HG03280 (cell line): Measurements from ENCODE around the gene FNDC3B.

Source experiments
- ATAC-seq: cut with Tn5 transposase; IDR thresholded peaks from one replicate; pipeline ENCODE4 v1.9.1; 2021; ENCODE audit warnings: mild to moderate bottlenecking, moderate library complexity; ENCODE audit not compliant: unreplicated experiment

The FNDC3B gene

DNA sequence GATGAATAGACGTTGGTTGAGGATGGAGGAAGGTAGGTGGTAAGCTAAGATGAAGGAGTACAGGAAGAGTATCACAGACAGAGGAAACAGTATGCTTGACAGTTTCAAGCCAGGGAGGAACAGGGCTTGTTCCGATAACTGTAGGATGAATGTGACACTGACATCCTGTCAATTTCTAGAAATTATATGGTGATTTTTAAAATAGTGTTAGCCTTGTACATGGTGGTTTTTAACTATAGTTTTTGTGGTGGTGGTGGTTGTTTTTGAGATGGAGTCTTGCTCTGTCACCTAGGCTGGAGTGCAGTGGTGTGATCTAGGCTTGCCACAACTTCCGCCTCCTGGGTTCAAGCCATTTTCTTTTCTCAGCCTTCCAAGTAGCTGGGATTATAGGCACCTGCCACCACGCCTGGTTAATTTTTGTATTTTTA, 92.8 kb downstream of the FNDC3B start:
- no peak for ATAC-seq

DNA sequence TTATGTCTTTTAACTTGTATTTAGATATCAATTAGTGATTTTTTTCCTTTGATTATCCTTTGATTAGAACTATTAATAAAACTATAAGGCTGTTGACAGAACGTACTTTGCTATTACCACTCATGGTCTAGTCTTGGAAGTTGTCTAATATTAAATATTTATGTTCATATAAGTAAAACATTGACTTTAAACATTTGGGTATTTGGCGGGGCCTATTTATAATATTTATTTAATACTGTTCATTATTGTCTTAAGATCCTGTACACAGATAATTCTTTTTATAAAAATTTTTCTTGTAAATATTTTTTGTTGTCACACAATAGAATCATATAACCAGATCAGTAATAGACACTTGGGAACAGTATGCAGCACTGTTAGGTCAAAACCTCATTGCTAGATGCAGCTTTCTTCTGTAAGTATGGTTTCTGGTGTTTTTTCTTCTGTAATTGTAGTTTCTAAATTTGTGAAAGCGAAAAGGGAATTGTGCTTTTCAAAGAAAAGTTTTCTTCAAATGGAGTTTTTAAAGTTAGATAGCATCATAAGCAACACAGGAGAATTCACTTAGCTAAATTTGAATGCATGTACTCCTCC, 93.4 kb downstream of the FNDC3B start:
- ATAC-seq: no peak

DNA sequence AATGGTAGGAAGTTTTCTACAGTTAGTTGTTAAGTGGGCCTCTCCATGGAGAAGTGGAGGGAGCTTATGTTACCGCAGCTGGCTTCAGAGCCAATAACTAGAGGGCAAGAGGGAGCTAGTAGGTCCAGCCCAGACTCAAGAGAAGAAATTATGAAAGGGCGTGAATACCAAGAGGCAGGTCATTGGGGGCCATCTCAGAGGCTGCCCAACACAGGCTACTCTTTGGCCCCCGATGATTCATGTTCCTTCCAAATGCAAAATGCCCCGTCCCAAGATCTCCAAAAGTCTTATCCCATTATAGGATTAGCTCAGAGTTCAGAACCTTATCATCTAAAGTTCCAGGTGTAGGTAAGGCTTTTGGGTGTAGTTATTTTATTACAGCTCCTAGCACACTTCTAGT, 94.5 kb downstream of the FNDC3B start:
- no peak for ATAC-seq

DNA sequence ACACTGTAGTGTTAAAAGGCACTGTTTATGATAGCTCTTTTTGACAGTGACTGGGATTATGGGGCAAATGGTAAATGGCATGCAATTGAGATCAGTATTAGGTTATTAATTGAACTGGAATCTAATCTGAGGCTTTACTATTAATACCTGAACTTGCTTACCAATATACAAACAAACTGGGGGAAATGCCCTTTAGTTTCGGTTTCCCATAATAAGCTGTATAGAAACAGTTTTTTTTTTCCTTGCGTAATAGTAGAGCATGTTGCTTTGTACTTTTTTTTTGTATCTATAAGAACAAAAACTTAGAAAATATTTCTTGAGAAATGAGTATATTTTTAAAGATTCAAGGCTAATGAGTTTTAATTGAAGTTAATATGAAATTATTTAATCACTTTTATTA, 95.0 kb downstream of the FNDC3B start:
- ATAC-seq: peak; percentile 41

DNA sequence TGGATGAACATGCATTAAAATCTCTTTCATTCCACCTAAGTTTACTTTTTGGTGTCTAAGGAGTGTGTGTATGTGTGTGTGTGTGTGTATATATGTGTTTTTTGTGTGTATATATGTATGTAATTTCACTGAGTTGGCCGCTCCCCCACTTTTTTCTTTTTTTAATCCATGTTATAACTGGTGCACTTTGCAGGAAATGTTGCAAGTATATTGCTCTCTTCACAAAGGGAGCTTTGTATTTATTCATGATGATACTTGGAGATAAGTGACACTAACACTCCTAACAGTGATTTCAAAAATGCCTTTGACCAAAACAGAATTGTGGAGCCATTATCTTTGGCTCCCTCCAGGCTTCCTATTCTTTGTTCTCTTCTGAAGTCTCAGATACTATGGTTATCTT, 95.8 kb downstream of the FNDC3B start:
- no peak for ATAC-seq

DNA sequence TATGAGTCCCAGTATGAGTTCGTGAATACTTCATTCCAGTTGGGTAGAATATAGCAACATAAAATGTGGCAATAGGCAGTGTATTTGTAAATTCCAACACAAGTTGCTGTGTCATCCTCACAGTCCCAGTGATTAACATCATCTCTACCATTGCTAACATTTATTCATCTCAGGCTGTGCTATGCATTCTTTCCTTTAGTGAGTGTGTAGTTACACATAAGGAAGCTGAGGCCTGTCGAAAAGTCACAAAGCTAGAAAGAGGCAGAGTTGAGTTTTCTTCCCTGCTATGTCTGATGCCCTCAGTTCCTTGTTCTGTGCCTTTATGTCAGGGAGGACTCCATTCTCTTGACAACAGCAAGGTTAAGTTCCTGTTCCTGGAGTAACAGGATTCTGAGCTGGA, 96.4 kb downstream of the FNDC3B start:
- no peak for ATAC-seq

DNA sequence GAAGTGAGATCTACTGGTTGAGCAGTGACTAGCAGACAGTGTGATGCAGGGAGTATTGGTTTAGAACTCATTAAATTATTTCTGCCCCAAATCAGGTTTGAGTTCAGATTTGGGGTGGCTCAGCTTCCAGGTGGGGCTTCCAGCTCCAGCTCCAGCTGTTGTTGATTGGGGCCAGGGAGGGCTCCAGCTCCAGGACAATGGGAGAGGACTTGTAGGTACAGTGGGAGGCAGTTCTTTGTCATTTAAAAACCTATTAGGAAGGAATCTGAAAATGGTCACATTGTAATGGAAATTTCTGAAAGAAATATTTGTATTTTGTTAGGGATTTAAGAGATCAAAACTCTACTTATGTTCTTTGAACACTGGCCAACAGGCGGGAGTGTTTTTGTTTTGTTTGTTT, 97.0 kb downstream of the FNDC3B start:
- no peak for ATAC-seq

DNA sequence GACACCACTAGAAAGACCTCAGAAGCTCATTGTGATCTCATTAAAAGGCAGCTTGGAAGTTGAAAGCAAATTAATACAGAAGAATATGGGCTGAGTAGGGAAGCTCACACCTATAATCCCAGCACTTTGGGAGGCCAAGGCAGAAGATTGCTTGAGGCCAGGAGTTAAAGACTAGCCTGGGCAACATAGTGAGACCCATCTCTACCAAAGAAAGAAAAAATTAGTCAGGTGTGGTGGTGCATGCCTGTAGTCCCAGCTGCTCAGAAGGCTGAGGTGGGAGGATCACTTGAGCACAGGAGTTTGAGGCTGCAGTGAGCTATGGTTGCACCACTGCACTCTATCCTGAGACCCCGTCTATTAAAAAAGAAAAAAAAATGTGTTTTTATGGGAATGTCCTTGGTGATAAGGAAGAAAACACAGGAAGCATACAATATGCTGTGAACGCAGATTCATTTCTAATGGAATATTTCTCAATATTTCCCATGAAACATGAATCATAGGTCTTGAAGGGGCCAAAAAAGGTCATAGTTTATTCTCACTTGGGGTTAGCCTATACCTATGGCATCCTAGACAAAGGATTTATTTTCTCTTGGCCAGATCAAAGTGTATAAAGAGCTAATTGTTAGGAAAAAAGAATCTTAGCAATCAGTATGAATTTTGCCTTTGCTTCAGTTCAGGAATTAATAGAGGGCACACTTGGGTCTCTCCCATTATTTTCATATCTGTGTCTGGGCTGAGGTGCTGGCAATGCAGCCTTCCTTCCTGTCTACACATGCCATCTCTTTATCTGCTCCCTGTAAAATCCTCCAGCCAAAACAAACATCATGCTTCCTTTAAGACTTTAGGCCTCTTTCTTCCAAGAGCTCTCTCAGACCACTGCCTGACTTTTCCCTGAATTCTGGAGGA, 98.2 kb downstream of the FNDC3B start:
- ATAC-seq: no peak

DNA sequence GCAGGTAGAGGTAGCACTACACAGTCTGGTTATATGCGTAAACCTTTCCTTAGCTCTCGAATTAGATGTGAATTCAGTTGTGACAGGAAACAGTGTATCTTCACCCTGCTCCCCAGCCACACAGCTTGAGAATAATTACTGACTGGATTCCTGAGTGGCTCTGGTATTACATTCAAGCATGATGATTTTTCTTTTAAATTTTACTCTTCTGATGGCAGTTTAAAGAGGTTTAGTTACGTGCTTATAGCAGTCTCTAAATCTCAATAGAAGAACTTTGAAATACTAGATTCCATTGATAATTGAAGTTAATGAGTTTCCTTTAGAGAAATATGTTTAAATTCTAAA, 98.8 kb downstream of the FNDC3B start:
- ATAC-seq: no peak

DNA sequence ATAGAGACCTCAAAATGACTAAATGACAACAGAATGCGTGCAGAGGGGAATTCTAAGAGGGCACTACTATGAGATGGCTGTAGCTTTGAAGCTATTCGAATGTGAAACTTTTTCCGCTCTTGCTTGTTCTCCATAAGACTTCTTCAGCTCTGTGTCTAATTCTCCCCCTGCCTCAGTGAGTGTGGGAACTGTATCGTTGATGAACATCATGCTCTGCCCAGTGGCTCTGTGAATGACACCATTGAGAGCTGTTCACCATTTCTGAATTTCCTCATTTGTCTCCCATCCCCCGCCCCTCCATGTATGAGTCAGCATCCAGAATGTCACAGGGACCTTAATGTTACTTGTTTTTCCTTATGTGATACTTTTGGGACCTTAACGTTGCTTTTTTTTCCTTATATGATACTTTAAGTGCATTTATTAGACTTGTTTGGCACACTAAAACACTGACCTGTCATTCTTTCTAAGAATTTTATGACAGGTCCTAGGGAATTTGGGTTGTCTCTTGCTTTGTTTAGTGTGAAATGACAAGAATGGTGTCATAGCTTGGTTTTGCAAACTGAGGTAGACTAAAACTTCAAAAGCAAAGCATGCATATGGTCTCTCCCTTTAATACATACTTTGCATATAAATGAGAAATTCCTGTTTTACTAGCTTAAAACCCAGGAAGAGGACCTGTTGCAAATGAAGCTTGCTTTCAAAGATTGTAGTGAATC, 99.6 kb downstream of the FNDC3B start:
- peak; percentile 36 for ATAC-seq

DNA sequence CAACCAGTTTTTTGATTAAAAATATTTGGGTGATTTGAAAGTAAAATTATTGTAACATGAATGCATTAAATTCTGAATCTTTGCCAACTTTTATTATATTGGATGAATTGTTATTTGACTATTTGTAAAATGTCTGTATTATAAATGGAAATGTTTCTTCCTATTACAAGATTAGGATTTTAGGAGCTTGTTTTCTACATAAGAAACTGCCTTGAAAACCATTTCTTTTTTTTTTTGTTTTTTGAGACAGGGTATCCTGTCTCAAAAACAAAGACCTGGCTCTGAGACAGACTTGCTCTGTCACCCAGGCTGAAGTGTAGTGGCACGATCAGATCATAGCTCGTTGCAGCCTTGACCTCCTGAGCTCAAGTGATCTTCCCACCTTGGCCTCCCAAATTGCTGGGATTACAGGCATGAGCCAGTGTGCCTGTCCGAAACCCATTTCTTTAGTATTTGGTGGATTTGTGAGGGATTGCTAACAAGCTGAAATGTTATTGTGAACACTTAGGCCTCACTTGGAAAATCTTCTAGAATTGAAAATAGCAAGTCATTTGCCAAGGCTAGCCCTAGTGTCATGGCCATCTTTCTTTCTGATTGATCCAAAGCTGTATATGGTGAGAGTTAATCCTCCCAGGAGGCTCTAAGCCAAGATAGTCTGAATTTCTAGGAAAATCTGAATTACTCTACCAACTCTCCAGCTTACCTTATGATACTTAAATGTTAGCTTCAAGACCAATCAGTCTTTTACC, 100.3 kb downstream of the FNDC3B start:
- no peak for ATAC-seq

DNA sequence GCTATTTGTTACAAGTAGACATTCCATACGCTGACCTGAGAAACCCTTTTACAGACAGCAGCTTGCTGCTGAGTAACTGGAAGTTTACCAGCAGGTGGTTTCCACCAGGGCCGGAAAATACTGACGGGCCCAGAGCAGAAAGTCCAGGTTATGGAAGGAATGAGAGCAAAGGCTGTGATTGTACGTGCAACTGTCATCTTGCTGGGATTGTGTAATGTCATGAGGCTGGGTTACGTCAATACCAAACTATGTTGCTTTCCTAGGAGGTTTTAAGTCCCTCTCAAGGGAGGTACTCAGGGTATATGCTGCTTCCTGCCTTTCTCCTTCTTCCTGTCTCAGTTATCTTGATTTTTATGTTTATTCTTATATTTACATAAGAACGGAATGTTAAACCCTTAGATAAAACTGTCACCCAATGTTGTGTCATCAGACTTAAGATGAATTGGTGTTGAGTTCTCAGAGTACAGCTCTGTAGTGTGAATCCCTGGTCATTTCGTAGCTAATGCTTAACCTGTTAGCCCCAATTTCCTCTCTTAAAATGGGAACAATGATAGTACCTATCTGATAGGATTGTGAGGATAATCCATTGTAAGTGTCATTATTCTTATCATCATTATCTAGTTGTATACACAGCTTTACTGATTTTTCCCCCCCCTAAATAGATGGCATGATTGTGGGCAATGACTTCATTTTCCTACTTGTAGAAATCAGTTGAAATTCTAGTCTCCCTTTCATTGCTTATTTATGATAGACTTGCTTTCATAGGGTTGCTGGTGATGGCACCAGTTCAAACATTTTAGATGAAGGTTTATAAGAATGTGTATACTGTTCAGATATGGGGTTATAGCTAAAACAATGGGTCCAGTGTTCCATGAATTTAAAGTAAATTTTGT, 101.4 kb downstream of the FNDC3B start:
- ATAC-seq: no peak

DNA sequence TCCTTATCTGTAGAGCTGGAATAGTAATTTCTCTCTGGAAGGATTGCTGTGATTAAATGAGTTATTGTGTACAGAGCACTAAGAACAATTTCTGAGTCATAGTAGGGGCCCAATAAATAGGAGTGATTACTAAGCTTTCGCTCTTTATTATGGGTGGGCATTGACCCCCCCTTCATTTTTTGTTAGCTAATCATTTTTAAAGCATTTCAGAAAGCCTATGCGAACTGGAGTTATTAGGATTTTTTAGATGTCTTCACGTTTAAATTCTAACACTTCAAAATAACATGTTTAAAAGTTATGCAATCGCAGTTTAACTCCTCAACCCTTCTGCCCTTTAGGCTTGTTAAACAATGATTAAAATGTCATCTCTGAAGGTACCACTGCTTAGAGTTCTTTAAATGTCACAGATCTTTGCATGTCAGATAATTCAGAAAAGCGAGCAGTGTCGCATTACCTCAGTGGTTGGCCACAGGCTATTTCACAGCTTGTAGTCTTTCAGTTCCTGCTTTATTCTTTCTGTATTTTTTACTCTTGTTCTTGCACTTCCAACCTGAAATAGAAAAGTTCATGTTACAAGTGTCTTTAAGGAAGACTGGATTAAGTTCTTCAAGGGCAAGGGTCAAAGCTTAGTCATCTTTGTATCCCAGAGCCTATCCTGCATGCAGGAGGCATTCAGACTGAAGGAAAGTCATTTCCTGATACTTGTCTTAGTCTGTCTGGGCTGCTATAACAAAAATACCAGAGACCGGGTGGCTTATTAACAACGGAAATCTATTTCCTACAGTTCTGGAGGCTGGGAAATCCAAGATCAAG, 102.9 kb downstream of the FNDC3B start:
- peak; percentile 80 for ATAC-seq

DNA sequence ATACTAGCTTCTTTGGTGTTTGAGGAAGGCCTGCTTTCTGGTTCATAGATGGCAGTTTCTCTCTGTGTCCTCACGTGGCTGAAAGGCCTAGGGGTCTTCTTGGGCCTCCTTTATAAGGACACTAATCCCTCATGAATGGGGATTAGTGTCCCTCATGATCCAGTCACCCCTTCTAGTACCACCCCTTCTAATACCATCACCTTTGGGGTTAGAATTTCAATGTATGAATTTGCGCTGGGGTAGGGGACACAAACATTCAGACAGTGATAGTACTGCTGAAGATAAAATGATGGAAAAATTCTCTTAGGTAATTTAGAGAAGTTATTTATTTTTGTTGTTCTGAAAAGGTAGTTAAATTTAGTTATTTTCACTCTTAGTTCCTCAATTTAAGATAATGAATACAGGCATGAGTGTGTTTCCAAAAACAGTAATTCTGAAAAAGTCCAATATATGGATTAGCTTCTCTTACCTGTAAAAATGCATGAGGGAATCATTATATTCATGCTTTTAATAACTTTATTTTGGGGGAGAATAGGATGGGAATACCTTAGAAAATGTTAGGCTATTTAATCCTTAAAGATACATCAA, 103.6 kb downstream of the FNDC3B start:
- no peak for ATAC-seq

DNA sequence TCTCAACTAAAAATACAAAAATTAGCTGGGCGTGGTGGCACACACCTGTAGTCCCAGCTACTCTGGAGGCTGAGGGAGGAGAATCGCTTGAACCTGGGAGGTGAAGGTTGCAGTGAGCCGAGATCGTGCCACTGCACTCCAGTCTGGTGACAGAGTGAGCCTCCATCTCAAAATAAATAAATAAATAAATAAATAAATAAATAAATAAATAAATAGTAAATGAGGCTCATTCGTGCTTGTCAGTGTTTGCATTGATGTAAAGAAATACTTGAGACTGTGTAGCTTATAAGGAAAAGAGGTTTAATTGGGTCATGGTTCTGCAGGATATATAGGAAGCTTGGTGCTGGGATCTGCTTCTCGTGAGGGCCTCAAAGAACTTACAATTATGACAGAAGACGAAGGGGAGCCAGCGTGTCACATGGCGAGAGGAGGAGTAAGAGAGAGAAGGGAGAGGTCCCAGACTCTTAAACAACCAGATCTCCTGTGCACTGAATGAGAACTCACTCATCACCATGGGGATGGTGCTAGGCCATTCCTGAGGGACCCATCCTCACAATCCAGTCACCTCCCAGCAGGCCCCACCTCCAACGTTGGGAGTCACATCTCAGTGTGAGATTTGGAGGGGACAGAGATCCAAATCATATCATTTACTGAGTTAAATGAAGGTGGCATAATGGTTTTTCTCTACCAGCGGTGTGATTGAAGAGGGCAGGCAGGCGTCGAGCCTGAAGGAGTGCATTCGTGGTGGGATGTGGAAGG, 104.5 kb downstream of the FNDC3B start:
- no peak for ATAC-seq

DNA sequence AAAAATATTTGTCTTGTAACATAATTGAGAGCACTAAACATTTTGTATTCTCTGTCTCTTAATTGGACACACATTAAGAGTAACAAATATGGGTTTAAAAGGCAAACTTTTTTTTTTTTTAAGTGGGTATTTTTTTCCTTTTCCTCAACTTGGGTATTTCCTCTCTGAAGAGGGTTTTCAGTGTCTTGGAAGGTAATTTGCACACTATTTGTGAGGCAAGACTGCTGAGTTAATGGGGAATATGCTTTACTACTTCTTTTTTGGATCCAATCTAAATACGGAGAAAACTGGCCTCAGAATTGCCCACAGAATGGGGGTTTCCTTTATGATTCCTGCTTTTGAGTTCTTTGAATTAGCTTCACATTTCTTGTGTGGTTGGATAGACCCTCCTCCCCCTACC, 105.2 kb downstream of the FNDC3B start:
- no peak for ATAC-seq

DNA sequence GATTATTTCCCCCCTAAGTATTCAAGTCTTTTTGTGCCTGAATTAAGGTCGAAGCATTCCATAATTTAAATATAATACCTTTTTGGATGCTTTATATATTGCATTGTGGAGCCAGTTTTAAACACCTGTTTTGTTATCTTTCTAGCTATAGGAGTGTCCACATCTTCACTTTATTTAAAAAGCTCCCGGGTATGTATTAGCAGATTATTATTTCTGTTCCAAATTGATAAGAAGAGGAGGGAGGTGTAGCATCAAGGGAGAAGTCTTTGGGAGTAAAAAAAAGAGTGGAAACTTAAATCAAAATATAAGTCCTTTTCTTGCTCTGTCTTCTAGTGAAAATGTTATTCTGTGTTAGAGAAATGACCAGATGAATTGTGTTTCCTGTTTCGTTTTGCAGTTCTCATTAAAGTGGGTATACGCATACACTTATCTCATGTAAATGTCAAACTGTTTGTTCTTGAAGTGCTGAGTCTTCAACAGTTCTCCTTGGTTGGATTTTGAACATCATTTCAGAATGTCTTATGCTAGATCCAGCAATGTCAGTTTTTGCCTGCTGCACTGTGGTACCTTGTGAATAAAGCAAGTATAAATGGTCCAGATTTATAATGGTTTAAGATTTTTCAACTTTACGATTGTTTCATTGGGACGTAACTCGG, 105.8 kb downstream of the FNDC3B start:
- ATAC-seq: peak; percentile 38

DNA sequence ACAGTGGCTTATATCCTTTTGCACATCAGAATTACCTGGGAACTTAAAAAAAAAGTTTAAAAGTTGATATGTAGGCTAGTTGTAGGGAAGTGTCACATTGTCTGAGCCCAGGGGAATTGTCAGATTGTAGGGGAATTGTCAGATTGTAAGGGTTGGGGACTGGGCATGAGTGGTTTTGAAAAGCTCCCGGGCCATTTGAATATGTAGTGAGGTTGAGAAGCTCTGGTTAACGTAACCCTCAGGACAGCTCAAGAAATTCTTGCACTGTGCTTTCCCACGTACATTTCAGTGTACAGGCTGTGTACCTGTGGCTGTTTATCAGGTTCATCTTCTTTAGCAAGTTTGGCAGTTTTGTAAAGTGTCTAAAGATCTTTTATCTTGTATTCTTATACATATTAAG, 107.0 kb downstream of the FNDC3B start:
- no peak for ATAC-seq
